HepG2 (cell line): ENCODE data around the gene COG4. TPM values are rescaled to one million over a fixed set of nuclear protein-coding genes. Genes with fewer than 3 reads are reported as not detected.

ENCODE experiments used
- FLYWCH1 ChIP-seq: sonication (generic); formaldehyde crosslinking; IDR thresholded peaks from 2 replicates; pipeline ENCODE4 v1.8.1; 2023; ENCODE audit warnings: mild to moderate bottlenecking, missing genetic modification reagents
- GATAD2A ChIP-seq: IDR thresholded peaks from 2 replicates; pipeline ENCODE4 v1.6.1; 2016
- NONO ChIP-seq, 2 experiments: fragments of 450-650 bp in 1 of 2; sonication (generic) in 1 of 2; formaldehyde crosslinking in 1 of 2; IDR thresholded peaks in 1 of 2; conservative IDR thresholded peaks in 1 of 2; 2 replicates each; pipeline versions ENCODE4 v1.6.1 to v1.8.0; 2017 to 2022; ENCODE audit warnings: mild to moderate bottlenecking in 1 of 2, missing genetic modification reagents in 1 of 2, moderate library complexity in 1 of 2
- NR2C2 ChIP-seq: sonication (generic); formaldehyde crosslinking; IDR thresholded peaks from 2 replicates; pipeline ENCODE4 v1.4.0; 2020; ENCODE audit warnings: missing genetic modification reagents, mild to moderate bottlenecking, moderate library complexity, borderline replicate concordance
- PHF20 ChIP-seq: sonication (generic); formaldehyde crosslinking; IDR thresholded peaks from 2 replicates; pipeline ENCODE4 v1.5.0; 2020; ENCODE audit warnings: mild to moderate bottlenecking, missing genetic modification reagents
- ZFP37 ChIP-seq: sonication (generic); formaldehyde crosslinking; IDR thresholded peaks from 2 replicates; pipeline ENCODE4 v1.4.0; 2020; ENCODE audit warnings: missing genetic modification reagents, borderline replicate concordance
- ZNF205 ChIP-seq: IDR thresholded peaks from 2 replicates; pipeline ENCODE4 v1.6.1; 2018; ENCODE audit warnings: missing biosample characterization, missing genetic modification reagents
- ZNF263 ChIP-seq: sonication (generic); formaldehyde crosslinking; IDR thresholded peaks from 2 replicates; pipeline ENCODE4 v1.4.0; 2020; ENCODE audit warnings: missing genetic modification reagents
- ZNF557 ChIP-seq: sonication (generic); formaldehyde crosslinking; IDR thresholded peaks from 2 replicates; pipeline ENCODE4 v1.4.0; 2020; ENCODE audit warnings: missing genetic modification reagents
- polyA plus RNA-seq, 8 experiments: library from polyadenylated mRNA; depleted of rRNA in 3 of 8; stranded (reverse) in 7 of 8; unstranded in 1 of 8; fragments of >200 nt; fragmentation: Illumina TruSeq in 4 of 8; extraction: Trizol in 4 of 8; gene quantifications; 2 replicates each; pipeline versions ENCODE4 v1.2.1 to v1.2.3, GENCODE V29; 2011 to 2016; ENCODE audit warnings: low read depth in 4 of 8, missing spikeins in 1 of 8, mixed read lengths in 1 of 8; ENCODE audit not compliant: insufficient read depth in 1 of 8
- total RNA-seq, 5 experiments: library from RNA; depleted of rRNA; stranded (reverse); fragments of >200 nt; fragmentation: Illumina TruSeq; extraction: Trizol; gene quantifications; 2 replicates each; pipeline ENCODE4 v1.2.3, GENCODE V29; 2016; ENCODE audit warnings: low read depth in 1 of 5
- TF ChIP-seq, protein P1 (sequence below): sonication (generic); formaldehyde crosslinking; IDR thresholded peaks from 2 replicates; pipeline ENCODE4 v1.9.0; 2022; ENCODE audit warnings: low read depth, missing genetic modification reagents
- TF ChIP-seq, protein P2 (sequence below): sonication (generic); formaldehyde crosslinking; IDR thresholded peaks from 2 replicates; pipeline ENCODE4 v1.4.0; 2020; ENCODE audit warnings: missing genetic modification reagents
- TF ChIP-seq, protein P3 (sequence below): sonication (generic); formaldehyde crosslinking; IDR thresholded peaks from 2 replicates; pipeline ENCODE4 v1.4.0; 2020; ENCODE audit warnings: missing genetic modification reagents
- TF ChIP-seq, protein P4 (sequence below): sonication (generic); formaldehyde crosslinking; IDR thresholded peaks from 2 replicates; pipeline ENCODE4 v1.5.1; 2020; ENCODE audit warnings: missing genetic modification reagents, mild to moderate bottlenecking, borderline replicate concordance
- TF ChIP-seq, protein P5 (sequence below): sonication (generic); formaldehyde crosslinking; IDR thresholded peaks from 2 replicates; pipeline ENCODE4 v1.5.0; 2020; ENCODE audit warnings: missing genetic modification reagents
- TF ChIP-seq, protein P6 (sequence below): sonication (generic); formaldehyde crosslinking; IDR thresholded peaks from 2 replicates; pipeline ENCODE4 v1.5.0; 2020; ENCODE audit warnings: missing genetic modification reagents

COG4 gene
- total and polyA plus RNA-seq, 2 of the 13 experiments (the other 11 are each of a cell fraction or from before 2014, with no cell fraction given): 51.1 to 73.8 TPM

DNA sequence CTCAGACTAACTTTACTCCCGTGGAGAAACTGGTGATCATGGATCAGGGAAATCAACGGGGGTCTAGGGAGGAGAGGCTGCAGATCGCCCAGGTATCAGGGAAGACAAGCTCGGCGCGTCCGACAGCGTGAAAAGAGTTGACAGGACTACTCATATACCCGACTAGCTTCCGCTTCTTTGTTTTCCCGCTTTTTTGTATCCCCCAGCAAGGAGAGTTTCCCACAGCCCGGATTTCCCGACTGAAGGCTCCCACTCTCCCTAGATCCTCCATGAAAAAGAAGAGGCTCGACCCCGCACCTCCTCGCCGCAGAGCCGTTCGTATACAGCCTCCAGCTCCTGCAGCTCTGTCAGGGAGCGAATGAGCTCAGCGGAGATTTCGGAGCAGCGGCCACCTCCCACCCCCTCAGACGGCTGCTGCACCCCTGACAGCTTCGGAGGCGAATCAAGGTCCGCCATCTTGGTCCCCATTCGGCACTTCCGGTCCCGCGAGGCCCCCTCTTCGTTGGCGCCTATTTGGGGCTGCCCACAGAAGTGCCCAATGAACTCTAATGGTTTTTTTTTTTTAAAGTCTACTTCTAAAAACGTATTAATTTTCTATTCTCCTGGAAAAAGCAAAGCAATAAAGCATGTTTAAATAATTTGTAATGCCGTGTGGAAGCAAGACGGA is at the start of gene COG4 (continued):
- TF ChIP-seq, protein P1, sequence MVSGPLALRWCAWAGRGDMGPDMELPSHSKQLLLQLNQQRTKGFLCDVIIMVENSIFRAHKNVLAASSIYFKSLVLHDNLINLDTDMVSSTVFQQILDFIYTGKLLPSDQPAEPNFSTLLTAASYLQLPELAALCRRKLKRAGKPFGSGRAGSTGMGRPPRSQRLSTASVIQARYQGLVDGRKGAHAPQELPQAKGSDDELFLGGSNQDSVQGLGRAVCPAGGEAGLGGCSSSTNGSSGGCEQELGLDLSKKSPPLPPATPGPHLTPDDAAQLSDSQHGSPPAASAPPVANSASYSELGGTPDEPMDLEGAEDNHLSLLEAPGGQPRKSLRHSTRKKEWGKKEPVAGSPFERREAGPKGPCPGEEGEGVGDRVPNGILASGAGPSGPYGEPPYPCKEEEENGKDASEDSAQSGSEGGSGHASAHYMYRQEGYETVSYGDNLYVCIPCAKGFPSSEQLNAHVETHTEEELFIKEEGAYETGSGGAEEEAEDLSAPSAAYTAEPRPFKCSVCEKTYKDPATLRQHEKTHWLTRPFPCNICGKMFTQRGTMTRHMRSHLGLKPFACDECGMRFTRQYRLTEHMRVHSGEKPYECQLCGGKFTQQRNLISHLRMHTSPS (CRISPR knock-in tag): no peak
- no peak for TF ChIP-seq ZNF557 (CRISPR knock-in tag)
- no peak for TF ChIP-seq FLYWCH1 (CRISPR knock-in tag)
- TF ChIP-seq NONO (IDR thresholded peaks at IDR 0.05): no peak
- peak; percentile 71 for TF ChIP-seq NONO (CRISPR knock-in tag; conservative IDR thresholded peaks at IDR 0.05)
- TF ChIP-seq ZFP37 (CRISPR knock-in tag): no peak
- TF ChIP-seq, protein P2, sequence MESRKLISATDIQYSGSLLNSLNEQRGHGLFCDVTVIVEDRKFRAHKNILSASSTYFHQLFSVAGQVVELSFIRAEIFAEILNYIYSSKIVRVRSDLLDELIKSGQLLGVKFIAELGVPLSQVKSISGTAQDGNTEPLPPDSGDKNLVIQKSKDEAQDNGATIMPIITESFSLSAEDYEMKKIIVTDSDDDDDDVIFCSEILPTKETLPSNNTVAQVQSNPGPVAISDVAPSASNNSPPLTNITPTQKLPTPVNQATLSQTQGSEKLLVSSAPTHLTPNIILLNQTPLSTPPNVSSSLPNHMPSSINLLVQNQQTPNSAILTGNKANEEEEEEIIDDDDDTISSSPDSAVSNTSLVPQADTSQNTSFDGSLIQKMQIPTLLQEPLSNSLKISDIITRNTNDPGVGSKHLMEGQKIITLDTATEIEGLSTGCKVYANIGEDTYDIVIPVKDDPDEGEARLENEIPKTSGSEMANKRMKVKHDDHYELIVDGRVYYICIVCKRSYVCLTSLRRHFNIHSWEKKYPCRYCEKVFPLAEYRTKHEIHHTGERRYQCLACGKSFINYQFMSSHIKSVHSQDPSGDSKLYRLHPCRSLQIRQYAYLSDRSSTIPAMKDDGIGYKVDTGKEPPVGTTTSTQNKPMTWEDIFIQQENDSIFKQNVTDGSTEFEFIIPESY (CRISPR knock-in tag): no peak
- TF ChIP-seq, protein P3, sequence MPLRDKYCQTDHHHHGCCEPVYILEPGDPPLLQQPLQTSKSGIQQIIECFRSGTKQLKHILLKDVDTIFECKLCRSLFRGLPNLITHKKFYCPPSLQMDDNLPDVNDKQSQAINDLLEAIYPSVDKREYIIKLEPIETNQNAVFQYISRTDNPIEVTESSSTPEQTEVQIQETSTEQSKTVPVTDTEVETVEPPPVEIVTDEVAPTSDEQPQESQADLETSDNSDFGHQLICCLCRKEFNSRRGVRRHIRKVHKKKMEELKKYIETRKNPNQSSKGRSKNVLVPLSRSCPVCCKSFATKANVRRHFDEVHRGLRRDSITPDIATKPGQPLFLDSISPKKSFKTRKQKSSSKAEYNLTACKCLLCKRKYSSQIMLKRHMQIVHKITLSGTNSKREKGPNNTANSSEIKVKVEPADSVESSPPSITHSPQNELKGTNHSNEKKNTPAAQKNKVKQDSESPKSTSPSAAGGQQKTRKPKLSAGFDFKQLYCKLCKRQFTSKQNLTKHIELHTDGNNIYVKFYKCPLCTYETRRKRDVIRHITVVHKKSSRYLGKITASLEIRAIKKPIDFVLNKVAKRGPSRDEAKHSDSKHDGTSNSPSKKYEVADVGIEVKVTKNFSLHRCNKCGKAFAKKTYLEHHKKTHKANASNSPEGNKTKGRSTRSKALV: peak; percentile 22; the same call in 1 of the 2 replicates
- no peak for TF ChIP-seq ZNF263 (CRISPR knock-in tag)
- no peak for TF ChIP-seq ZNF205 (CRISPR knock-in tag)
- TF ChIP-seq, protein P4, sequence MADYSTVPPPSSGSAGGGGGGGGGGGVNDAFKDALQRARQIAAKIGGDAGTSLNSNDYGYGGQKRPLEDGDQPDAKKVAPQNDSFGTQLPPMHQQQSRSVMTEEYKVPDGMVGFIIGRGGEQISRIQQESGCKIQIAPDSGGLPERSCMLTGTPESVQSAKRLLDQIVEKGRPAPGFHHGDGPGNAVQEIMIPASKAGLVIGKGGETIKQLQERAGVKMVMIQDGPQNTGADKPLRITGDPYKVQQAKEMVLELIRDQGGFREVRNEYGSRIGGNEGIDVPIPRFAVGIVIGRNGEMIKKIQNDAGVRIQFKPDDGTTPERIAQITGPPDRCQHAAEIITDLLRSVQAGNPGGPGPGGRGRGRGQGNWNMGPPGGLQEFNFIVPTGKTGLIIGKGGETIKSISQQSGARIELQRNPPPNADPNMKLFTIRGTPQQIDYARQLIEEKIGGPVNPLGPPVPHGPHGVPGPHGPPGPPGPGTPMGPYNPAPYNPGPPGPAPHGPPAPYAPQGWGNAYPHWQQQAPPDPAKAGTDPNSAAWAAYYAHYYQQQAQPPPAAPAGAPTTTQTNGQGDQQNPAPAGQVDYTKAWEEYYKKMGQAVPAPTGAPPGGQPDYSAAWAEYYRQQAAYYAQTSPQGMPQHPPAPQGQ: no peak
- TF ChIP-seq, protein P5, sequence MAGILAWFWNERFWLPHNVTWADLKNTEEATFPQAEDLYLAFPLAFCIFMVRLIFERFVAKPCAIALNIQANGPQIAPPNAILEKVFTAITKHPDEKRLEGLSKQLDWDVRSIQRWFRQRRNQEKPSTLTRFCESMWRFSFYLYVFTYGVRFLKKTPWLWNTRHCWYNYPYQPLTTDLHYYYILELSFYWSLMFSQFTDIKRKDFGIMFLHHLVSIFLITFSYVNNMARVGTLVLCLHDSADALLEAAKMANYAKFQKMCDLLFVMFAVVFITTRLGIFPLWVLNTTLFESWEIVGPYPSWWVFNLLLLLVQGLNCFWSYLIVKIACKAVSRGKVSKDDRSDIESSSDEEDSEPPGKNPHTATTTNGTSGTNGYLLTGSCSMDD (CRISPR knock-in tag): no peak
- TF ChIP-seq GATAD2A (CRISPR knock-in tag): no peak
- peak; percentile 87 for TF ChIP-seq PHF20
- TF ChIP-seq, protein P6, sequence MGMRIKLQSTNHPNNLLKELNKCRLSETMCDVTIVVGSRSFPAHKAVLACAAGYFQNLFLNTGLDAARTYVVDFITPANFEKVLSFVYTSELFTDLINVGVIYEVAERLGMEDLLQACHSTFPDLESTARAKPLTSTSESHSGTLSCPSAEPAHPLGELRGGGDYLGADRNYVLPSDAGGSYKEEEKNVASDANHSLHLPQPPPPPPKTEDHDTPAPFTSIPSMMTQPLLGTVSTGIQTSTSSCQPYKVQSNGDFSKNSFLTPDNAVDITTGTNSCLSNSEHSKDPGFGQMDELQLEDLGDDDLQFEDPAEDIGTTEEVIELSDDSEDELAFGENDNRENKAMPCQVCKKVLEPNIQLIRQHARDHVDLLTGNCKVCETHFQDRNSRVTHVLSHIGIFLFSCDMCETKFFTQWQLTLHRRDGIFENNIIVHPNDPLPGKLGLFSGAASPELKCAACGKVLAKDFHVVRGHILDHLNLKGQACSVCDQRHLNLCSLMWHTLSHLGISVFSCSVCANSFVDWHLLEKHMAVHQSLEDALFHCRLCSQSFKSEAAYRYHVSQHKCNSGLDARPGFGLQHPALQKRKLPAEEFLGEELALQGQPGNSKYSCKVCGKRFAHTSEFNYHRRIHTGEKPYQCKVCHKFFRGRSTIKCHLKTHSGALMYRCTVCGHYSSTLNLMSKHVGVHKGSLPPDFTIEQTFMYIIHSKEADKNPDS (CRISPR knock-in tag): 0 out of 2 replicates have a peak, but pooled peaks have one; percentile 61
- TF ChIP-seq NR2C2 (CRISPR knock-in tag): peak; percentile 57; the same call in 1 of the 2 replicates
